GM23338 (cell line): Measurements from ENCODE around the gene MED13. TPM values are rescaled to one million over a fixed set of nuclear protein-coding genes. Genes with fewer than 3 reads are reported as not detected.
"Not testable (repeated sequence)": the region's sequence is repeated elsewhere in the genome, so short reads cannot be mapped to it uniquely, and the experiment has no call there.

ENCODE experiments used
- ATAC-seq: fragments of 200-7000 bp; cut with Tn5 transposase; 3 replicates; pipeline ENCODE4 v1.9.1; 2020
- DNase-seq: peaks from one replicate; pipeline ENCODE4 v3.0.0-alpha.2; 2015; ENCODE audit warnings: low spot score
- H2AFZ ChIP-seq: fragments of 200-600 bp; sonication (generic); 2 replicates; pipeline ENCODE4 v1.8.0; 2016; ENCODE audit warnings: antibody characterized with exemption, mild to moderate bottlenecking, moderate library complexity
- H3F3A ChIP-seq: fragments of 200-600 bp; sonication (generic); replicated peaks from 2 replicates; pipeline ENCODE4 v1.8.0; 2017; ENCODE audit warnings: antibody characterized with exemption, mixed run types, low read depth
- H3K27ac ChIP-seq: fragments of 200-600 bp; sonication (generic); 2 replicates; pipeline ENCODE4 v1.6.1; 2016; ENCODE audit warnings: low read depth
- H3K27me3 ChIP-seq: fragments of 200-600 bp; sonication (generic); 2 replicates; pipeline ENCODE4 v1.8.0; 2016; ENCODE audit warnings: mild to moderate bottlenecking, mixed run types, moderate library complexity; ENCODE audit not compliant: insufficient read depth
- H3K36me3 ChIP-seq: fragments of 200-600 bp; sonication (generic); 2 replicates; pipeline ENCODE4 v1.8.0; 2016; ENCODE audit warnings: mild to moderate bottlenecking; ENCODE audit not compliant: insufficient read depth
- H3K4me1 ChIP-seq: fragments of 200-600 bp; sonication (generic); 2 replicates; pipeline ENCODE4 v1.8.0; 2016; ENCODE audit warnings: mild to moderate bottlenecking, moderate library complexity; ENCODE audit not compliant: insufficient read depth
- H3K4me2 ChIP-seq: fragments of 200-600 bp; sonication (generic); 2 replicates; pipeline ENCODE4 v1.7.1; 2017; ENCODE audit warnings: mixed run types
- H3K4me3 ChIP-seq: fragments of 200-600 bp; sonication (generic); 2 replicates; pipeline ENCODE4 v1.6.1; 2016; ENCODE audit warnings: mixed run types
- H3K79me2 ChIP-seq: fragments of 200-600 bp; sonication (generic); replicated peaks from 2 replicates; pipeline ENCODE4 v1.8.0; 2017; ENCODE audit warnings: mild to moderate bottlenecking; ENCODE audit not compliant: insufficient read depth
- H3K9me2 ChIP-seq: fragments of 200-600 bp; sonication (generic); 2 replicates; pipeline ENCODE4 v1.8.0; 2017; ENCODE audit not compliant: insufficient read depth
- H4K20me1 ChIP-seq: fragments of 200-600 bp; sonication (generic); replicated peaks from 2 replicates; pipeline ENCODE4 v1.8.0; 2017; ENCODE audit warnings: mild to moderate bottlenecking; ENCODE audit not compliant: insufficient read depth
- H3K27ac Mint-ChIP-seq: 2 replicates; pipeline ENCODE4 v1.8.0; 2020; ENCODE audit warnings: inconsistent platforms, mild to moderate bottlenecking, moderate library complexity, mixed read lengths
- H3K27me3 Mint-ChIP-seq: 3 replicates; pipeline ENCODE4 v1.8.0; 2022; ENCODE audit warnings: low read depth, mild to moderate bottlenecking, moderate library complexity, mixed read lengths, inconsistent platforms; ENCODE audit not compliant: insufficient read depth, poor library complexity
- H3K36me3 Mint-ChIP-seq: 3 replicates; pipeline ENCODE4 v1.8.0; 2021; ENCODE audit warnings: low read depth, mild to moderate bottlenecking, inconsistent platforms, moderate library complexity, mixed read lengths
- H3K4me1 Mint-ChIP-seq: 3 replicates; pipeline ENCODE4 v1.8.0; 2020; ENCODE audit warnings: mild to moderate bottlenecking, inconsistent platforms, mixed read lengths
- H3K4me3 Mint-ChIP-seq: 3 replicates; pipeline ENCODE4 v1.8.0; 2021; ENCODE audit warnings: moderate library complexity, mild to moderate bottlenecking, inconsistent platforms, mixed read lengths
- H3K9me3 Mint-ChIP-seq: 3 replicates; pipeline ENCODE4 v1.8.0; 2020; ENCODE audit warnings: moderate library complexity, mild to moderate bottlenecking, inconsistent platforms, mixed read lengths
- EZH2 ChIP-seq: fragments of 200-600 bp; sonication (generic); IDR thresholded peaks from one replicate; pipeline ENCODE4 v1.8.0; 2017; ENCODE audit warnings: antibody characterized with exemption, mild to moderate bottlenecking, low read depth; ENCODE audit not compliant: unreplicated experiment
- EZH2phosphoT487 ChIP-seq: fragments of 200-600 bp; sonication (generic); IDR thresholded peaks from one replicate; pipeline ENCODE4 v1.8.1; 2018; ENCODE audit warnings: antibody characterized with exemption; ENCODE audit not compliant: unreplicated experiment
- JUNB ChIP-seq: IDR thresholded peaks from one replicate; pipeline ENCODE4 v1.6.1; 2016; ENCODE audit warnings: antibody characterized with exemption; ENCODE audit not compliant: unreplicated experiment
- NANOG ChIP-seq: IDR thresholded peaks from 2 replicates; pipeline ENCODE4 v1.6.1; 2016; ENCODE audit warnings: antibody characterized with exemption, borderline replicate concordance
- POLR2AphosphoS5 ChIP-seq: IDR thresholded peaks from 2 replicates; pipeline ENCODE4 v1.6.1; 2016; ENCODE audit warnings: antibody characterized with exemption, low read depth
- STAT1 ChIP-seq: IDR thresholded peaks from one replicate; pipeline ENCODE4 v1.6.1; 2016; ENCODE audit warnings: antibody characterized with exemption; ENCODE audit not compliant: unreplicated experiment
- ZNF114 ChIP-seq: fragments of 250-450 bp; sonication (Bioruptor Pico); IDR thresholded peaks from 2 replicates; pipeline ENCODE4 v1.5.0; 2020; ENCODE audit warnings: mild to moderate bottlenecking, moderate library complexity
- ZNF331 ChIP-seq: fragments of 250-450 bp; sonication (Bioruptor Pico); IDR thresholded peaks from 2 replicates; pipeline ENCODE4 v1.5.0; 2020; ENCODE audit warnings: low read depth, mild to moderate bottlenecking, moderate library complexity
- polyA plus RNA-seq: library from polyadenylated mRNA; unstranded; fragments of >200 nt; fragmentation: Nextera tagmentation; extraction: Ambion mirVana; gene quantifications from 2 replicates; pipeline ENCODE4 v1.2.1, GENCODE V29; 2016
- total RNA-seq: library from RNA; depleted of rRNA; stranded (reverse); fragments of >200 nt; shearing (Covaris generic); gene quantifications from 2 replicates; pipeline ENCODE4 v1.2.3, GENCODE V29; 2014
- TF ChIP-seq, protein P1 (sequence below): fragments of 250-450 bp; sonication (Bioruptor Pico); IDR thresholded peaks from 2 replicates; pipeline ENCODE4 v1.5.0; 2020; ENCODE audit warnings: mild to moderate bottlenecking, moderate library complexity
- TF ChIP-seq, protein P2 (sequence below): IDR thresholded peaks from one replicate; pipeline ENCODE4 v1.6.1; 2018; ENCODE audit warnings: antibody characterized with exemption; ENCODE audit not compliant: unreplicated experiment
- TF ChIP-seq, protein P3 (sequence below): IDR thresholded peaks from 2 replicates; pipeline ENCODE4 v1.6.1; 2016; ENCODE audit warnings: antibody characterized with exemption

MED13 gene
- total and polyA plus RNA-seq, 2 experiments from 2014 or later: 13.0 to 45.8 TPM

DNA sequence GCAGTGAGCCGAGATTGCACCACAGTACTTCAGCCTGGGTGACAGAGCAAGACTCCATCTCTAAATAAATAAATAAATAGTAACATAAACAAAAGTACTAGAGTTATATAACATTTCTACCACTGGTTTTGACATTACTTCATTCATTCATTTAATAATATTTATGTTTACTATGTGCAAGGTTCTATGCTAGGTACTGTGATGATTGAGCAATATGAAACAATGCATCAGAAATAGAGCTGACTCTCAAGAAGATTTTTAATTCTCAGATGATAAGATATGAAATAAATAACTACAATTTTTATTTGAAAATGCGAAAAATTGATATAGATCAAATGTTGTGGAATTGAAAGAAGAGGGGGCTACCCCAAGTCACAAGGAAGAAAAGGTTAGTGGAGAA is 8.9 kb upstream of the MED13 start (continued):
- TF ChIP-seq, protein P1, sequence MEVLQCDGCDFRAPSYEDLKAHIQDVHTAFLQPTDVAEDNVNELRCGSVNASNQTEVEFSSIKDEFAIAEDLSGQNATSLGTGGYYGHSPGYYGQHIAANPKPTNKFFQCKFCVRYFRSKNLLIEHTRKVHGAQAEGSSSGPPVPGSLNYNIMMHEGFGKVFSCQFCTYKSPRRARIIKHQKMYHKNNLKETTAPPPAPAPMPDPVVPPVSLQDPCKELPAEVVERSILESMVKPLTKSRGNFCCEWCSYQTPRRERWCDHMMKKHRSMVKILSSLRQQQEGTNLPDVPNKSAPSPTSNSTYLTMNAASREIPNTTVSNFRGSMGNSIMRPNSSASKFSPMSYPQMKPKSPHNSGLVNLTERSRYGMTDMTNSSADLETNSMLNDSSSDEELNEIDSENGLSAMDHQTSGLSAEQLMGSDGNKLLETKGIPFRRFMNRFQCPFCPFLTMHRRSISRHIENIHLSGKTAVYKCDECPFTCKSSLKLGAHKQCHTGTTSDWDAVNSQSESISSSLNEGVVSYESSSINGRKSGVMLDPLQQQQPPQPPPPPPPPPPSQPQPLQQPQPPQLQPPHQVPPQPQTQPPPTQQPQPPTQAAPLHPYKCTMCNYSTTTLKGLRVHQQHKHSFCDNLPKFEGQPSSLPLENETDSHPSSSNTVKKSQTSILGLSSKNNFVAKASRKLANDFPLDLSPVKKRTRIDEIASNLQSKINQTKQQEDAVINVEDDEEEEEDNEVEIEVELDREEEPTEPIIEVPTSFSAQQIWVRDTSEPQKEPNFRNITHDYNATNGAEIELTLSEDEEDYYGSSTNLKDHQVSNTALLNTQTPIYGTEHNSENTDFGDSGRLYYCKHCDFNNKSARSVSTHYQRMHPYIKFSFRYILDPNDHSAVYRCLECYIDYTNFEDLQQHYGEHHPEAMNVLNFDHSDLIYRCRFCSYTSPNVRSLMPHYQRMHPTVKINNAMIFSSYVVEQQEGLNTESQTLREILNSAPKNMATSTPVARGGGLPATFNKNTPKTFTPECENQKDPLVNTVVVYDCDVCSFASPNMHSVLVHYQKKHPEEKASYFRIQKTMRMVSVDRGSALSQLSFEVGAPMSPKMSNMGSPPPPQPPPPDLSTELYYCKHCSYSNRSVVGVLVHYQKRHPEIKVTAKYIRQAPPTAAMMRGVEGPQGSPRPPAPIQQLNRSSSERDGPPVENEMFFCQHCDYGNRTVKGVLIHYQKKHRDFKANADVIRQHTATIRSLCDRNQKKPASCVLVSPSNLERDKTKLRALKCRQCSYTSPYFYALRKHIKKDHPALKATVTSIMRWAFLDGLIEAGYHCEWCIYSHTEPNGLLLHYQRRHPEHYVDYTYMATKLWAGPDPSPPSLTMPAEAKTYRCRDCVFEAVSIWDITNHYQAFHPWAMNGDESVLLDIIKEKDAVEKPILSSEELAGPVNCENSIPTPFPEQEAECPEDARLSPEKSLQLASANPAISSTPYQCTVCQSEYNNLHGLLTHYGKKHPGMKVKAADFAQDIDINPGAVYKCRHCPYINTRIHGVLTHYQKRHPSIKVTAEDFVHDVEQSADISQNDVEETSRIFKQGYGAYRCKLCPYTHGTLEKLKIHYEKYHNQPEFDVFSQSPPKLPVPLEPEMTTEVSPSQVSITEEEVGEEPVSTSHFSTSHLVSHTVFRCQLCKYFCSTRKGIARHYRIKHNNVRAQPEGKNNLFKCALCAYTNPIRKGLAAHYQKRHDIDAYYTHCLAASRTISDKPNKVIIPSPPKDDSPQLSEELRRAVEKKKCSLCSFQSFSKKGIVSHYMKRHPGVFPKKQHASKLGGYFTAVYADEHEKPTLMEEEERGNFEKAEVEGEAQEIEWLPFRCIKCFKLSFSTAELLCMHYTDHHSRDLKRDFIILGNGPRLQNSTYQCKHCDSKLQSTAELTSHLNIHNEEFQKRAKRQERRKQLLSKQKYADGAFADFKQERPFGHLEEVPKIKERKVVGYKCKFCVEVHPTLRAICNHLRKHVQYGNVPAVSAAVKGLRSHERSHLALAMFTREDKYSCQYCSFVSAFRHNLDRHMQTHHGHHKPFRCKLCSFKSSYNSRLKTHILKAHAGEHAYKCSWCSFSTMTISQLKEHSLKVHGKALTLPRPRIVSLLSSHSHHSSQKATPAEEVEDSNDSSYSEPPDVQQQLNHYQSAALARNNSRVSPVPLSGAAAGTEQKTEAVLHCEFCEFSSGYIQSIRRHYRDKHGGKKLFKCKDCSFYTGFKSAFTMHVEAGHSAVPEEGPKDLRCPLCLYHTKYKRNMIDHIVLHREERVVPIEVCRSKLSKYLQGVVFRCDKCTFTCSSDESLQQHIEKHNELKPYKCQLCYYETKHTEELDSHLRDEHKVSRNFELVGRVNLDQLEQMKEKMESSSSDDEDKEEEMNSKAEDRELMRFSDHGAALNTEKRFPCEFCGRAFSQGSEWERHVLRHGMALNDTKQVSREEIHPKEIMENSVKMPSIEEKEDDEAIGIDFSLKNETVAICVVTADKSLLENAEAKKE: no peak
- TF ChIP-seq POLR2AphosphoS5: no peak
- TF ChIP-seq, protein P2, sequence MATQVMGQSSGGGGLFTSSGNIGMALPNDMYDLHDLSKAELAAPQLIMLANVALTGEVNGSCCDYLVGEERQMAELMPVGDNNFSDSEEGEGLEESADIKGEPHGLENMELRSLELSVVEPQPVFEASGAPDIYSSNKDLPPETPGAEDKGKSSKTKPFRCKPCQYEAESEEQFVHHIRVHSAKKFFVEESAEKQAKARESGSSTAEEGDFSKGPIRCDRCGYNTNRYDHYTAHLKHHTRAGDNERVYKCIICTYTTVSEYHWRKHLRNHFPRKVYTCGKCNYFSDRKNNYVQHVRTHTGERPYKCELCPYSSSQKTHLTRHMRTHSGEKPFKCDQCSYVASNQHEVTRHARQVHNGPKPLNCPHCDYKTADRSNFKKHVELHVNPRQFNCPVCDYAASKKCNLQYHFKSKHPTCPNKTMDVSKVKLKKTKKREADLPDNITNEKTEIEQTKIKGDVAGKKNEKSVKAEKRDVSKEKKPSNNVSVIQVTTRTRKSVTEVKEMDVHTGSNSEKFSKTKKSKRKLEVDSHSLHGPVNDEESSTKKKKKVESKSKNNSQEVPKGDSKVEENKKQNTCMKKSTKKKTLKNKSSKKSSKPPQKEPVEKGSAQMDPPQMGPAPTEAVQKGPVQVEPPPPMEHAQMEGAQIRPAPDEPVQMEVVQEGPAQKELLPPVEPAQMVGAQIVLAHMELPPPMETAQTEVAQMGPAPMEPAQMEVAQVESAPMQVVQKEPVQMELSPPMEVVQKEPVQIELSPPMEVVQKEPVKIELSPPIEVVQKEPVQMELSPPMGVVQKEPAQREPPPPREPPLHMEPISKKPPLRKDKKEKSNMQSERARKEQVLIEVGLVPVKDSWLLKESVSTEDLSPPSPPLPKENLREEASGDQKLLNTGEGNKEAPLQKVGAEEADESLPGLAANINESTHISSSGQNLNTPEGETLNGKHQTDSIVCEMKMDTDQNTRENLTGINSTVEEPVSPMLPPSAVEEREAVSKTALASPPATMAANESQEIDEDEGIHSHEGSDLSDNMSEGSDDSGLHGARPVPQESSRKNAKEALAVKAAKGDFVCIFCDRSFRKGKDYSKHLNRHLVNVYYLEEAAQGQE: no peak
- no peak for TF ChIP-seq ZNF331 (CRISPR knock-in tag)
- TF ChIP-seq NANOG: no peak
- TF ChIP-seq EZH2: no peak
- TF ChIP-seq JUNB: no peak
- no peak for TF ChIP-seq STAT1
- no peak for TF ChIP-seq EZH2phosphoT487
- TF ChIP-seq, protein P3, sequence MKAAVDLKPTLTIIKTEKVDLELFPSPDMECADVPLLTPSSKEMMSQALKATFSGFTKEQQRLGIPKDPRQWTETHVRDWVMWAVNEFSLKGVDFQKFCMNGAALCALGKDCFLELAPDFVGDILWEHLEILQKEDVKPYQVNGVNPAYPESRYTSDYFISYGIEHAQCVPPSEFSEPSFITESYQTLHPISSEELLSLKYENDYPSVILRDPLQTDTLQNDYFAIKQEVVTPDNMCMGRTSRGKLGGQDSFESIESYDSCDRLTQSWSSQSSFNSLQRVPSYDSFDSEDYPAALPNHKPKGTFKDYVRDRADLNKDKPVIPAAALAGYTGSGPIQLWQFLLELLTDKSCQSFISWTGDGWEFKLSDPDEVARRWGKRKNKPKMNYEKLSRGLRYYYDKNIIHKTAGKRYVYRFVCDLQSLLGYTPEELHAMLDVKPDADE: no peak
- no peak for TF ChIP-seq ZNF114 (CRISPR knock-in tag)

DNA sequence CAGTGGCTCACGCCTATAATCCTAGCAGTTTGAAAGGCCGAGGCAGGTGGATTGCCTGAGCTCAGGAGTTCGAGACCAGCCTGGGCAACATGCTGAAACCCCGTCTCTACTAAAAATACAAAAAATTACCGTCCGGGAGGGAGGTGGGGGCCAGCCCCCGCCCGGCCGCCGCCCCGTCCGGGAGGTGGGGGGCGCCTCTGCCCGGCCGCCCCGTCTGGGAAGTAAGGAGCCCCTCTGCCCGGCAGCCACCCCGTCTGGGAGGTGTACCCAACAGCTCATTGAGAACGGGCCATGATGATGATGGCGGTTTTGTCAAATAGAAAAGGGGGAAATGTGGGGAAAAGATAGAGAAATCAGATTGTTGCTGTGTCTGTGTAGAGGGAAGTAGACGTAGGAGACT is 7.8 kb upstream of the MED13 start:
- H3K27me3 Mint-ChIP-seq, H3K36me3 Mint-ChIP-seq: not testable (repeated sequence)

More for the DNA sequence above, 7.8 kb upstream of the MED13 start:
- not testable (repeated sequence) for H4K20me1 ChIP-seq, DNase-seq, H3K27ac Mint-ChIP-seq, H3K27ac ChIP-seq, H3K27me3 ChIP-seq, H3K4me1 Mint-ChIP-seq, H3K36me3 ChIP-seq, H3K9me3 Mint-ChIP-seq, H3K9me2 ChIP-seq, H3K4me3 ChIP-seq, H3K4me2 ChIP-seq, H3K4me1 ChIP-seq, H2AFZ ChIP-seq, H3K4me3 Mint-ChIP-seq, ATAC-seq, H3F3A ChIP-seq, H3K79me2 ChIP-seq
